Endothelial cell (in vitro differentiated cells): ENCODE measurements around the gene GALNT10. TPM values are rescaled to one million over a fixed set of nuclear protein-coding genes. Genes with fewer than 3 reads are reported as not detected.

Experiments
- DNase-seq: peaks from one replicate; pipeline ENCODE4 v3.0.0; 2021; ENCODE audit warnings: low spot score
- H3K27ac Mint-ChIP-seq: one replicate; pipeline ENCODE4 v1.8.0; 2021; ENCODE audit warnings: mixed read lengths, inconsistent platforms; ENCODE audit not compliant: unreplicated experiment
- H3K27me3 Mint-ChIP-seq: one replicate; pipeline ENCODE4 v1.8.0; 2021; ENCODE audit warnings: mild to moderate bottlenecking, moderate library complexity, mixed read lengths, inconsistent platforms; ENCODE audit not compliant: unreplicated experiment
- H3K36me3 Mint-ChIP-seq: one replicate; pipeline ENCODE4 v1.8.0; 2021; ENCODE audit warnings: mild to moderate bottlenecking, low read depth, mixed read lengths, inconsistent platforms; ENCODE audit not compliant: unreplicated experiment
- H3K4me1 Mint-ChIP-seq: one replicate; pipeline ENCODE4 v1.8.0; 2021; ENCODE audit warnings: mild to moderate bottlenecking, mixed read lengths, inconsistent platforms; ENCODE audit not compliant: unreplicated experiment
- H3K4me3 Mint-ChIP-seq: one replicate; pipeline ENCODE4 v1.8.0; 2021; ENCODE audit warnings: mild to moderate bottlenecking, mixed read lengths, inconsistent platforms; ENCODE audit not compliant: unreplicated experiment
- H3K9me3 Mint-ChIP-seq: one replicate; pipeline ENCODE4 v1.8.0; 2021; ENCODE audit warnings: mixed read lengths, inconsistent platforms; ENCODE audit not compliant: unreplicated experiment
- CTCF ChIP-seq: fragments of 200-600 bp; sonication (generic); IDR thresholded peaks from one replicate; pipeline ENCODE4 v1.5.0; 2021; ENCODE audit warnings: antibody characterized with exemption; ENCODE audit not compliant: unreplicated experiment
- total RNA-seq: library from RNA; stranded (reverse); fragmentation: NEBNext Ultra II Directional; extraction: Animal tissue kit (Norgen Biotek cat#: 25700); gene quantifications from one replicate; pipeline ENCODE4 v1.2.1, GENCODE V29; 2021; ENCODE audit not compliant: unreplicated experiment

The GALNT10 gene
- total RNA-seq, 1 donor from 2014 or later, result 22.5 TPM

GRCh38 chr5:154461531-154461930, 271.0 kb downstream of the GALNT10 start:
- no peak overlapping the region for H3K27ac Mint-ChIP-seq
- TF ChIP-seq CTCF, result peak; percentile 37
- no peak overlapping the region for H3K4me3 Mint-ChIP-seq
- H3K9me3 Mint-ChIP-seq, result no peaks in the 10 kb centered on the region
- H3K27me3 Mint-ChIP-seq, result no peaks in the 10 kb centered on the region
- DNase-seq, result no peak
- H3K4me1 Mint-ChIP-seq, result peaks cover 9% of the 10 kb centered on the region
- H3K36me3 Mint-ChIP-seq, result no peaks in the 10 kb centered on the region

GRCh38 chr5:154464438-154464837, 273.9 kb downstream of the GALNT10 start:
- peaks cover 3% of the 10 kb centered on the region for H3K27me3 Mint-ChIP-seq
- TF ChIP-seq CTCF, result no peak

GRCh38 chr5:154465169-154465568, 274.6 kb downstream of the GALNT10 start:
- no peak overlapping the region for H3K27ac Mint-ChIP-seq
- no peaks in the 10 kb centered on the region for H3K36me3 Mint-ChIP-seq
- DNase-seq, result no peak
- no peaks in the 10 kb centered on the region for H3K9me3 Mint-ChIP-seq
- no peak overlapping the region for H3K4me3 Mint-ChIP-seq
- no peak for TF ChIP-seq CTCF
- peaks cover 6% of the 10 kb centered on the region for H3K27me3 Mint-ChIP-seq
- peaks cover 5% of the 10 kb centered on the region for H3K4me1 Mint-ChIP-seq

More at GRCh38 chr5:154464438-154464837, 273.9 kb downstream of the GALNT10 start:
- Mint-ChIP-seq H3K4me3 (no peak overlapping the region), H3K4me1 (peaks cover 5% of the 10 kb centered on the region), H3K27ac (no peak overlapping the region), H3K36me3 (no peaks in the 10 kb centered on the region), H3K9me3 (no peaks in the 10 kb centered on the region)
- no peak for DNase-seq

- Mint-ChIP-seq H3K4me3 (no peak overlapping the region), H3K27me3 (peaks cover 6% of the 10 kb centered on the region), H3K36me3 (no peaks in the 10 kb centered on the region), H3K9me3 (no peaks in the 10 kb centered on the region), H3K27ac (no peak overlapping the region), H3K4me1 (peaks cover 5% of the 10 kb centered on the region)
- no peak for DNase-seq
- no peak for TF ChIP-seq CTCF
These were observed 275.6 kb downstream of the GALNT10 start for GRCh38 chr5:154466147-154466546.

GRCh38 chr5:154466671-154467070, 276.1 kb downstream of the GALNT10 start:
- no peak for DNase-seq
- no peaks in the 10 kb centered on the region for H3K9me3 Mint-ChIP-seq
- peaks cover 7% of the 10 kb centered on the region for H3K4me1 Mint-ChIP-seq
- H3K4me3 Mint-ChIP-seq, result no peak overlapping the region
- no peaks in the 10 kb centered on the region for H3K36me3 Mint-ChIP-seq
- no peak overlapping the region for H3K27ac Mint-ChIP-seq
- TF ChIP-seq CTCF, result no peak
- peaks cover 6% of the 10 kb centered on the region for H3K27me3 Mint-ChIP-seq
